Ureter (tissue), 1 donor: Measurements from ENCODE around the gene TP53I13. TPM values are rescaled to one million over a fixed set of nuclear protein-coding genes. Genes with fewer than 3 reads are reported as not detected.

Experiments used
- DNase-seq: peaks from one replicate; pipeline ENCODE4 v3.0.0-alpha.2; 2020; ENCODE audit warnings: low spot score
- total RNA-seq: library from RNA; stranded (reverse); gene quantifications from one replicate; pipeline ENCODE4 v1.2.4, GENCODE V29; 2023
- donor health status: DM: yes; HTN: yes; CAD: no.

The TP53I13 gene
- total RNA-seq, 1 donor from 2014 or later = 44.6 TPM

GRCh38 chr17:29581583-29582253 lies 13.2 kb downstream of the TP53I13 start:
- no peak for DNase-seq

GRCh38 chr17:29582254-29582765 lies 13.8 kb downstream of the TP53I13 start:
- no peak for DNase-seq

- no peak for DNase-seq
Measured at GRCh38 chr17:29582772-29583171, 14.3 kb downstream of the TP53I13 start.

- no peak for DNase-seq
Measured at GRCh38 chr17:29583324-29584248, 15.1 kb downstream of the TP53I13 start.

- DNase-seq = no peak
Measured at GRCh38 chr17:29584452-29585079, 16.1 kb downstream of the TP53I13 start.

- no peak for DNase-seq
Measured at GRCh38 chr17:29585080-29585751, 16.7 kb downstream of the TP53I13 start.

- no peak for DNase-seq
Measured at GRCh38 chr17:29586676-29587469, 18.4 kb downstream of the TP53I13 start.

- no peak for DNase-seq
Measured at GRCh38 chr17:29587591-29587990, 19.1 kb downstream of the TP53I13 start.

- no peak for DNase-seq
Measured at GRCh38 chr17:29588017-29588561, 19.6 kb downstream of the TP53I13 start.

- no peak for DNase-seq
Measured at GRCh38 chr17:29588562-29589411, 20.3 kb downstream of the TP53I13 start.

GRCh38 chr17:29589524-29590410 lies 21.3 kb downstream of the TP53I13 start, which contains the start of gene GIT1:
Gene GIT1 (minus strand): TSS chr17:29589648. CDS start chr17:29589378, 270 bp downstream.
- peak; percentile 82 for DNase-seq

- no peak for DNase-seq
Measured at GRCh38 chr17:29590411-29591145, 22.1 kb downstream of the TP53I13 start.

- no peak for DNase-seq
Measured at GRCh38 chr17:29591146-29591736, 22.7 kb downstream of the TP53I13 start.

- DNase-seq = peak; percentile 91
Measured at GRCh38 chr17:29591737-29592608, 23.5 kb downstream of the TP53I13 start.

GRCh38 chr17:29592850-29593551 lies 24.5 kb downstream of the TP53I13 start, which contains the start of gene ANKRD13B:
Gene ANKRD13B (plus strand): TSS chr17:29593132. CDS start chr17:29593622, 490 bp downstream.
- DNase-seq = no peak
